Hepatic stellate cell (primary cell): ENCODE results near the gene AQP7.
"Not testable (repeated sequence)": the region's sequence is repeated elsewhere in the genome, so short reads cannot be mapped to it uniquely, and the experiment has no call there.

Experiments
- DNase-seq: peaks from one replicate; pipeline ENCODE4 v3.0.0; 2011; ENCODE audit warnings: low spot score

AQP7 gene

GRCh38 chr9:33433871-33434270 is 31.5 kb upstream of the AQP7 start:
- DNase-seq = no peak

GRCh38 chr9:33431420-33431819 is 29.1 kb upstream of the AQP7 start:
- DNase-seq = no peak

GRCh38 chr9:33430942-33431341 is 28.6 kb upstream of the AQP7 start:
- DNase-seq = no peak

GRCh38 chr9:33429256-33429985 is 27.1 kb upstream of the AQP7 start:
- no peak for DNase-seq

- DNase-seq = no peak
These were observed 24.5 kb upstream of the AQP7 start for GRCh38 chr9:33426843-33427293.

GRCh38 chr9:33425128-33425533 is 22.8 kb upstream of the AQP7 start:
- no peak for DNase-seq

GRCh38 chr9:33424492-33424891 is 22.1 kb upstream of the AQP7 start:
- DNase-seq = not testable (repeated sequence)

- DNase-seq = not testable (repeated sequence)
These were observed 21.7 kb upstream of the AQP7 start for GRCh38 chr9:33424043-33424442.

GRCh38 chr9:33419708-33420303 is 17.4 kb upstream of the AQP7 start:
- DNase-seq = no peak

GRCh38 chr9:33418090-33418489 is 15.7 kb upstream of the AQP7 start:
- no peak for DNase-seq

- DNase-seq = no peak
These were observed 14.6 kb upstream of the AQP7 start for GRCh38 chr9:33416996-33417395.

GRCh38 chr9:33415501-33416038 is 13.2 kb upstream of the AQP7 start:
- DNase-seq = peak; percentile 69

GRCh38 chr9:33414889-33415500 is 12.6 kb upstream of the AQP7 start:
- DNase-seq = no peak

GRCh38 chr9:33414268-33414667 is 11.9 kb upstream of the AQP7 start:
- no peak for DNase-seq

GRCh38 chr9:33408087-33408486 is 5.7 kb upstream of the AQP7 start:
- no peak for DNase-seq

GRCh38 chr9:33407061-33407460 is 4.7 kb upstream of the AQP7 start:
- no peak for DNase-seq

- no peak for DNase-seq
These were observed 2.5 kb upstream of the AQP7 start for GRCh38 chr9:33404788-33405362.

GRCh38 chr9:33403941-33404787 is 1.8 kb upstream of the AQP7 start:
- DNase-seq = no peak

- DNase-seq = not testable (repeated sequence)
These were observed 559 bp downstream of the AQP7 start for GRCh38 chr9:33401809-33402208.

- not testable (repeated sequence) for DNase-seq
These were observed 3.3 kb downstream of the AQP7 start for GRCh38 chr9:33399047-33399446.

- DNase-seq = not testable (repeated sequence)
These were observed 4.6 kb downstream of the AQP7 start for GRCh38 chr9:33397801-33398200.
